Adipose tissue (tissue), 3 donors: ENCODE data around the gene TBC1D22A. TPM values are rescaled to one million over a fixed set of nuclear protein-coding genes. Genes with fewer than 3 reads are reported as not detected.

Experiments used
- H3K27ac ChIP-seq: one replicate; pipeline ENCODE4 v1.5.1; 2013; ENCODE audit warnings: low read depth, low read length
- WGBS, 3 donors: extraction: QIAGEN DNeasy Blood & Tissue Kit; methylation state at CpG; one replicate each; pipeline ENCODE4 v1.1.7; 2013; 5-methylcytosine and 5-hydroxymethylcytosine counted together
- polyA plus RNA-seq, 3 donors: library from polyadenylated mRNA; stranded (reverse); fragments of 200-250 nt; gene quantifications; one replicate each; pipeline ENCODE4 v1.2.3, GENCODE V29; 2013
- donor health status: healthy with polysubstance abuse.
- donor health status: Bipolar disorder and iron deficiency.
- donor health status: healthy.

TBC1D22A gene
- polyA plus RNA-seq, 3 donors = 13.3 to 16.7 (median 15.4) TPM

- 72 to 84% (median 73%) methylated on average over 10 of the region's 10 CpGs for WGBS, 3 donors
- no peak overlapping the region for H3K27ac ChIP-seq
Measured at GRCh38 chr22:47203554-47203991, 441.1 kb downstream of the TBC1D22A start.

GRCh38 chr22:47204002-47204979 is 441.8 kb downstream of the TBC1D22A start:
- H3K27ac ChIP-seq = no peak overlapping the region
- WGBS, 3 donors = 66 to 83% (median 69%) methylated on average over 28 of the region's 28 CpGs

- no peak overlapping the region for H3K27ac ChIP-seq
- WGBS, 3 donors = 86 to 92% (median 92%) methylated on average over 13 of the region's 13 CpGs
Measured at GRCh38 chr22:47205081-47205491, 442.6 kb downstream of the TBC1D22A start.

GRCh38 chr22:47205554-47205953 is 443.1 kb downstream of the TBC1D22A start:
- no peak overlapping the region for H3K27ac ChIP-seq
- WGBS, 3 donors = 81 to 88% (median 85%) methylated on average over 10 of the region's 10 CpGs

- no peak overlapping the region for H3K27ac ChIP-seq
- 89 to 90% (median 89%) methylated on average over 3 of the region's 3 CpGs for WGBS, 3 donors
Measured at GRCh38 chr22:47206164-47206563, 443.7 kb downstream of the TBC1D22A start.

- WGBS, 3 donors = 78 to 89% (median 81%) methylated on average over 9 of the region's 9 CpGs
- no peak overlapping the region for H3K27ac ChIP-seq
Measured at GRCh38 chr22:47206666-47207218, 444.3 kb downstream of the TBC1D22A start.

GRCh38 chr22:47207387-47207786 is 444.9 kb downstream of the TBC1D22A start:
- no peak overlapping the region for H3K27ac ChIP-seq
- 92 to 93% (median 93%) methylated on average over 6 of the region's 6 CpGs for WGBS, 3 donors

GRCh38 chr22:47207846-47208554 is 445.6 kb downstream of the TBC1D22A start:
- no peak overlapping the region for H3K27ac ChIP-seq
- WGBS, 3 donors = 85 to 91% (median 91%) methylated on average over 12 of the region's 12 CpGs

- H3K27ac ChIP-seq = no peak overlapping the region
- WGBS, 3 donors = 39 to 74% (median 65%) methylated on average over 14 of the region's 14 CpGs
Measured at GRCh38 chr22:47208630-47209029, 446.2 kb downstream of the TBC1D22A start.

GRCh38 chr22:47209040-47209514 is 446.6 kb downstream of the TBC1D22A start:
- 72 to 76% (median 75%) methylated on average over 12 of the region's 12 CpGs for WGBS, 3 donors
- no peak overlapping the region for H3K27ac ChIP-seq

GRCh38 chr22:47209547-47210023 is 447.1 kb downstream of the TBC1D22A start:
- H3K27ac ChIP-seq = no peak overlapping the region
- WGBS, 3 donors = 85 to 90% (median 87%) methylated on average over 13 of the region's 13 CpGs

GRCh38 chr22:47210112-47210657 is 447.7 kb downstream of the TBC1D22A start:
- H3K27ac ChIP-seq = no peak overlapping the region
- 94 to 97% (median 95%) methylated on average over 19 of the region's 19 CpGs for WGBS, 3 donors

- H3K27ac ChIP-seq = no peak overlapping the region
- WGBS, 3 donors = 83 to 89% (median 84%) methylated on average over 9 of the region's 9 CpGs
Measured at GRCh38 chr22:47210686-47211085, 448.2 kb downstream of the TBC1D22A start.

- H3K27ac ChIP-seq = no peak overlapping the region
- 63 to 72% (median 66%) methylated on average over 16 of the region's 16 CpGs for WGBS, 3 donors
Measured at GRCh38 chr22:47213571-47214230, 451.3 kb downstream of the TBC1D22A start.

GRCh38 chr22:47215851-47216250 is 453.4 kb downstream of the TBC1D22A start:
- H3K27ac ChIP-seq = no peak overlapping the region

GRCh38 chr22:47218671-47219070 is 456.2 kb downstream of the TBC1D22A start:
- H3K27ac ChIP-seq = no peak overlapping the region
- 87 to 93% (median 88%) methylated on average over 15 of the region's 15 CpGs for WGBS, 3 donors

More at GRCh38 chr22:47215851-47216250, 453.4 kb downstream of the TBC1D22A start:
- WGBS, 3 donors = 70 to 81% (median 78%) methylated on average over 5 of the region's 5 CpGs

GRCh38 chr22:47219789-47220188 is 457.3 kb downstream of the TBC1D22A start:
- no peak overlapping the region for H3K27ac ChIP-seq
- WGBS, 3 donors = 89 to 95% (median 89%) methylated on average over 10 of the region's 10 CpGs

GRCh38 chr22:47220752-47221151 is 458.3 kb downstream of the TBC1D22A start:
- H3K27ac ChIP-seq = no peak overlapping the region
- 83 to 88% (median 83%) methylated on average over 5 of the region's 5 CpGs for WGBS, 3 donors
